Subcutaneous preadipocyte (primary cell): ENCODE measurements around the gene AKR1C2. TPM values are rescaled to one million over a fixed set of nuclear protein-coding genes. Genes with fewer than 3 reads are reported as not detected.

Source experiments
- small RNA-seq: library from RNA; depleted of rRNA; stranded (forward); fragments of <200 nt; gene quantifications from one replicate; pipeline ENCODE3, GENCODE V24; 2012
- total RNA-seq: library from RNA; depleted of rRNA; stranded (reverse); fragments of >200 nt; gene quantifications from 2 replicates; pipeline ENCODE4 v1.2.3, GENCODE V29; 2012

AKR1C2 gene
- 93.0 and 97.0 TPM in 2 replicates for total RNA-seq

GRCh38 chr10:5003127-5004029, at the start of gene AKR1C2:
Gene AKR1C2 (minus strand): TSS chr10:5003857. CDS start chr10:5003835, 22 bp downstream.

GRCh38 chr10:4962876-4963814, 40.5 kb downstream of the AKR1C2 start, which contains the start of gene AKR1C1:
Gene AKR1C1 (plus strand): TSS chr10:4963415. CDS start chr10:4963445, 30 bp downstream.

Small RNA genes within 50 kb of the gene (small RNA-seq; reads per million reads assigned to genes)
- gene RF00096: not detected

Other genes with a start within 250 kb of the AKR1C2 start
- 5.7 and 14.7 TPM in 2 replicates for gene AKR1E2, start 177.7 kb downstream of the AKR1C2 start, total RNA-seq
- gene AKR1C1, start 40.4 kb downstream of the AKR1C2 start, total RNA-seq: 216 and 715 TPM in 2 replicates
- gene AKR1C3, start 90.6 kb upstream of the AKR1C2 start, total RNA-seq: 139 and 258 TPM in 2 replicates
- not detected in 2 replicates for gene AKR1C8, start 181.3 kb upstream of the AKR1C2 start, total RNA-seq
- gene AKR1C4, start 193.0 kb upstream of the AKR1C2 start, total RNA-seq: not detected in 2 replicates